Measurements from ENCODE around the gene GRIA1. TPM values are rescaled to one million over a fixed set of nuclear protein-coding genes. Genes with fewer than 3 reads are reported as not detected.

The GRIA1 gene
- total RNA-seq, 1 experiment from 2014 or later, result not detected

GRCh38 chr5:153613672-153614071 lies 123.2 kb downstream of the GRIA1 start:
- H3K27me3 ChIP-seq (replicated peaks), result no peaks in the 10 kb centered on the region
- no peak for DNase-seq (ENCODE audit: low read depth in 1 of 2, low spot score in 2 of 2)
- peaks cover 21% of the 10 kb centered on the region for H3K4me1 ChIP-seq (replicated peaks)
- H3K36me3 ChIP-seq, result no peaks in the 10 kb centered on the region
- no peak overlapping the region for H3K4me3 ChIP-seq
- H3K27ac ChIP-seq, result no peak overlapping the region
- no peaks in the 10 kb centered on the region for H3K9me3 ChIP-seq (replicated peaks)

GRCh38 chr5:153617190-153617589 lies 126.7 kb downstream of the GRIA1 start:
- Histone ChIP-seq H3K4me1 (replicated peaks) (peaks cover 38% of the 10 kb centered on the region), H3K4me3 (no peak overlapping the region), H3K27ac (peak overlapping the region; percentile 46), H3K27me3 (replicated peaks) (no peaks in the 10 kb centered on the region), H3K36me3 (no peaks in the 10 kb centered on the region), H3K9me3 (replicated peaks) (no peaks in the 10 kb centered on the region)
- peak in 1 of 2 experiments; percentile 49 for DNase-seq (ENCODE audit: low read depth in 1 of 2, low spot score in 2 of 2)

- H3K36me3 ChIP-seq, result no peaks in the 10 kb centered on the region
- no peak overlapping the region for H3K4me3 ChIP-seq
- H3K4me1 ChIP-seq (replicated peaks), result peaks cover 39% of the 10 kb centered on the region
- no peaks in the 10 kb centered on the region for H3K9me3 ChIP-seq (replicated peaks)
- H3K27ac ChIP-seq, result 0 out of 2 replicates have a peak overlapping the region, but pooled peaks have one; percentile 31
- no peak for DNase-seq (ENCODE audit: low read depth in 1 of 2, low spot score in 2 of 2)
- no peaks in the 10 kb centered on the region for H3K27me3 ChIP-seq (replicated peaks)
Measured at GRCh38 chr5:153618307-153618706, 127.8 kb downstream of the GRIA1 start.

GRCh38 chr5:153618867-153619266 lies 128.4 kb downstream of the GRIA1 start:
- H3K4me3 ChIP-seq, result no peak overlapping the region
- no peaks in the 10 kb centered on the region for H3K36me3 ChIP-seq
- peak in 1 of 2 experiments; percentile 40 for DNase-seq (ENCODE audit: low read depth in 1 of 2, low spot score in 2 of 2)
- no peaks in the 10 kb centered on the region for H3K27me3 ChIP-seq (replicated peaks)
- H3K27ac ChIP-seq, result peak overlapping the region; percentile 31
- no peaks in the 10 kb centered on the region for H3K9me3 ChIP-seq (replicated peaks)
- H3K4me1 ChIP-seq (replicated peaks), result peaks cover 45% of the 10 kb centered on the region

- no peaks in the 10 kb centered on the region for H3K36me3 ChIP-seq
- no peak overlapping the region for H3K4me3 ChIP-seq
- H3K9me3 ChIP-seq (replicated peaks), result no peaks in the 10 kb centered on the region
- H3K27me3 ChIP-seq (replicated peaks), result no peaks in the 10 kb centered on the region
- peak in 1 of 2 experiments; percentile 33 for DNase-seq (ENCODE audit: low read depth in 1 of 2, low spot score in 2 of 2)
- H3K4me1 ChIP-seq (replicated peaks), result peaks cover 49% of the 10 kb centered on the region
- peak overlapping the region; percentile 31 for H3K27ac ChIP-seq
Measured at GRCh38 chr5:153619771-153620170, 129.3 kb downstream of the GRIA1 start.

GRCh38 chr5:153623124-153623523 lies 132.7 kb downstream of the GRIA1 start:
- no peaks in the 10 kb centered on the region for H3K36me3 ChIP-seq
- no peaks in the 10 kb centered on the region for H3K27me3 ChIP-seq (replicated peaks)
- H3K27ac ChIP-seq, result no peak overlapping the region
- H3K9me3 ChIP-seq (replicated peaks), result no peaks in the 10 kb centered on the region
- H3K4me1 ChIP-seq (replicated peaks), result peaks cover 41% of the 10 kb centered on the region
- no peak for DNase-seq (ENCODE audit: low read depth in 1 of 2, low spot score in 2 of 2)
- no peak overlapping the region for H3K4me3 ChIP-seq

- Histone ChIP-seq H3K4me1 (replicated peaks) (peaks cover 41% of the 10 kb centered on the region), H3K9me3 (replicated peaks) (no peaks in the 10 kb centered on the region), H3K27ac (no peak overlapping the region), H3K4me3 (no peak overlapping the region), H3K36me3 (no peaks in the 10 kb centered on the region), H3K27me3 (replicated peaks) (no peaks in the 10 kb centered on the region)
- no peak for DNase-seq (ENCODE audit: low read depth in 1 of 2, low spot score in 2 of 2)
Measured at GRCh38 chr5:153623751-153624450, 133.4 kb downstream of the GRIA1 start.

- no peaks in the 10 kb centered on the region for H3K9me3 ChIP-seq (replicated peaks)
- H3K4me3 ChIP-seq, result no peak overlapping the region
- H3K27me3 ChIP-seq (replicated peaks), result no peaks in the 10 kb centered on the region
- DNase-seq (ENCODE audit: low read depth in 1 of 2, low spot score in 2 of 2), result no peak
- H3K27ac ChIP-seq, result no peak overlapping the region
- H3K36me3 ChIP-seq, result no peaks in the 10 kb centered on the region
- peaks cover 41% of the 10 kb centered on the region for H3K4me1 ChIP-seq (replicated peaks)
Measured at GRCh38 chr5:153624451-153624765, 133.9 kb downstream of the GRIA1 start.

GRCh38 chr5:153625826-153626354 lies 135.4 kb downstream of the GRIA1 start:
- H3K4me1 ChIP-seq (replicated peaks), result peaks cover 37% of the 10 kb centered on the region
- H3K36me3 ChIP-seq, result no peaks in the 10 kb centered on the region
- H3K4me3 ChIP-seq, result no peak overlapping the region
- H3K27me3 ChIP-seq (replicated peaks), result no peaks in the 10 kb centered on the region
- no peaks in the 10 kb centered on the region for H3K9me3 ChIP-seq (replicated peaks)
- no peak overlapping the region for H3K27ac ChIP-seq
- DNase-seq (ENCODE audit: low read depth in 1 of 2, low spot score in 2 of 2), result no peak

GRCh38 chr5:153626836-153627235 lies 136.4 kb downstream of the GRIA1 start:
- no peak overlapping the region for H3K27ac ChIP-seq
- no peaks in the 10 kb centered on the region for H3K9me3 ChIP-seq (replicated peaks)
- no peaks in the 10 kb centered on the region for H3K27me3 ChIP-seq (replicated peaks)

GRCh38 chr5:153629027-153629895 lies 138.8 kb downstream of the GRIA1 start:
- Histone ChIP-seq H3K36me3 (no peaks in the 10 kb centered on the region), H3K4me1 (replicated peaks) (peaks cover 26% of the 10 kb centered on the region), H3K27me3 (replicated peaks) (no peaks in the 10 kb centered on the region), H3K27ac (peak overlapping the region; percentile 69), H3K4me3 (no peak overlapping the region), H3K9me3 (replicated peaks) (no peaks in the 10 kb centered on the region)
- DNase-seq (ENCODE audit: low read depth in 1 of 2, low spot score in 2 of 2), result peak; percentile 98

More at GRCh38 chr5:153626836-153627235, 136.4 kb downstream of the GRIA1 start:
- Histone ChIP-seq H3K36me3 (no peaks in the 10 kb centered on the region), H3K4me1 (replicated peaks) (peaks cover 37% of the 10 kb centered on the region), H3K4me3 (no peak overlapping the region)
- DNase-seq (ENCODE audit: low read depth in 1 of 2, low spot score in 2 of 2), result no peak

GRCh38 chr5:153630546-153630945 lies 140.1 kb downstream of the GRIA1 start:
- Histone ChIP-seq H3K4me3 (no peak overlapping the region), H3K9me3 (replicated peaks) (no peaks in the 10 kb centered on the region), H3K27ac (no peak overlapping the region), H3K36me3 (no peaks in the 10 kb centered on the region), H3K27me3 (replicated peaks) (no peaks in the 10 kb centered on the region), H3K4me1 (replicated peaks) (peaks cover 26% of the 10 kb centered on the region)
- no peak for DNase-seq (ENCODE audit: low read depth in 1 of 2, low spot score in 2 of 2)

GRCh38 chr5:153632748-153633290 lies 142.3 kb downstream of the GRIA1 start:
- Histone ChIP-seq H3K27me3 (replicated peaks) (no peaks in the 10 kb centered on the region), H3K36me3 (no peaks in the 10 kb centered on the region), H3K27ac (no peak overlapping the region), H3K4me3 (no peak overlapping the region), H3K9me3 (replicated peaks) (no peaks in the 10 kb centered on the region), H3K4me1 (replicated peaks) (peaks cover 22% of the 10 kb centered on the region)
- no peak for DNase-seq (ENCODE audit: low read depth in 1 of 2, low spot score in 2 of 2)

All from SJSA1 (cell line).